ENCODE measurements around the gene SET. TPM values are rescaled to one million over a fixed set of nuclear protein-coding genes. Genes with fewer than 3 reads are reported as not detected.
A peak's percentile ranks its signal among the peaks of the same experiment; 100 is the strongest.

SET gene
- total RNA-seq, 1 experiment from 2014 or later = 1,129 TPM

- TF ChIP-seq AR (CRISPR knock-in tag; IDR thresholded peaks at IDR 0.05) = no peak
- no peak for TF ChIP-seq ZNF281 (CRISPR knock-in tag; IDR thresholded peaks at IDR 0.05)
- no peak for TF ChIP-seq CBFB (CRISPR knock-in tag; IDR thresholded peaks at IDR 0.05; ENCODE audit: low read depth)
- TF ChIP-seq CTCF (IDR thresholded peaks at IDR 0.05) = no peak
- no peak for TF ChIP-seq MYBL2 (CRISPR knock-in tag; IDR thresholded peaks at IDR 0.05)
- TF ChIP-seq GRHL2 (CRISPR knock-in tag; IDR thresholded peaks at IDR 0.05; ENCODE audit: insufficient replicate concordance, severe bottlenecking) = no peak
- TF ChIP-seq MAX (CRISPR knock-in tag; IDR thresholded peaks at IDR 0.05) = peak; percentile 49; the same call in 1 of the 2 replicates
- TF ChIP-seq JUN (CRISPR knock-in tag; IDR thresholded peaks at IDR 0.05) = no peak
- no peak for TF ChIP-seq CREM (CRISPR knock-in tag; IDR thresholded peaks at IDR 0.05)
- TF ChIP-seq HMGXB4 (CRISPR knock-in tag; IDR thresholded peaks at IDR 0.05) = 0 out of 2 replicates have a peak, but pooled peaks have one; percentile 25
- TF ChIP-seq ZNF219 (CRISPR knock-in tag; IDR thresholded peaks at IDR 0.05; ENCODE audit: borderline replicate concordance) = peak; percentile 51; the same call in 1 of the 2 replicates
- TF ChIP-seq RORB (CRISPR knock-in tag; IDR thresholded peaks at IDR 0.05) = no peak
- TF ChIP-seq ZNF671 (CRISPR knock-in tag; IDR thresholded peaks at IDR 0.05) = no peak
- TF ChIP-seq TEAD1 (CRISPR knock-in tag; IDR thresholded peaks at IDR 0.05) = peak; percentile 54; the same call in 1 of the 2 replicates
- TF ChIP-seq ATF6 (CRISPR knock-in tag; IDR thresholded peaks at IDR 0.05) = no peak
- TF ChIP-seq NFE2L1 (CRISPR knock-in tag; IDR thresholded peaks at IDR 0.05) = no peak
- no peak for TF ChIP-seq FOXJ3 (CRISPR knock-in tag; IDR thresholded peaks at IDR 0.05; ENCODE audit: borderline replicate concordance)
- TF ChIP-seq ZNF317 (CRISPR knock-in tag; IDR thresholded peaks at IDR 0.05; ENCODE audit: borderline replicate concordance, low read depth) = no peak
- TF ChIP-seq FOXP1 (CRISPR knock-in tag; IDR thresholded peaks at IDR 0.05; ENCODE audit: borderline replicate concordance) = 0 out of 2 replicates have a peak, but pooled peaks have one; percentile 65
- no peak for TF ChIP-seq E2F5 (CRISPR knock-in tag; IDR thresholded peaks at IDR 0.05)
- no peak for TF ChIP-seq NFYB (CRISPR knock-in tag; conservative IDR thresholded peaks at IDR 0.05; ENCODE audit: low read depth)
These were observed 1.0 kb downstream of the SET start (continued) for GRCh38 chr9:128689820-128690683.
